Measurements from ENCODE around the gene OXLD1.

The OXLD1 gene

DNA sequence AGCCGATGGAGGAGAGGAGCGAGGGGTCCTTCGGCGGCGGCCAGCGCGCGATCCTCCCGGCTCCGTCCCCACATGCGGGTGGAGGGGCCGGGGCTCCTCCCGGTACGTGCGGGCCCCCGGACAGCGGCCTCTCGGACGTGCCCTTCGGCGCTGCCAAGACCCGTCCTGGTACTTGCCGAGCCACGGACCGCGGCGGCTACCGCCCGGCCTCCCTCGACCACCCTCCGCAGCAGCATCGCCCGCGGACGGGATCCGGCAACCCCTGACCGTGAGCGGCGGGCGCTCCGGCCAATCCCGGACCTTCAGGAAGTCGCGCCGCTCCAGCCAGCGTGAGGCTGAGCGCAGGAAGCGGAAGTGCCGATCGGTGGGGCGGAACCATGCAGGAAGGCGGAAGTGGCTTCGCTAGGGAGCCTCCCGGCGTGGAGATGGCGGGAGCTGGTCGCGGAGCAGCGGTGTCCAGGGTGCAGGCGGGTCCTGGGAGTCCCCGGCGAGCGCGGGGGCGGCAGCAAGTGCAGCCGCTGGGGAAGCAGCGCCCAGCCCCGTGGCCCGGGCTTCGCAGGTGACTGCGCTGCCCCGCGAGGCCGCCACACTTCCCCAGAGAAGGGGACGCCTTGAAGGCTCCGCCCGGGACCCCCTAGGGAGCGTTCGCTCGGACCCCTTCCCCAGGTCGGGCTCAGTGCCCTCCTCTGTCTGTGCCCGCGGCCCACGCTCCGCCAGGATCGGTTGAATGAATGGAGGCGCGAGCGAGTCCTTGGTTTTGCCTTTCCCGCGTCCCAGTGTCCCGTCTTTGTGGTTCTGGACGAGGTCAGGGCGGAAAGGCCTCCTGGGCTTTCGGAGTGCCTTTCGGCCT is at the start of gene OXLD1, which contains the start of gene CCDC137:
Gene OXLD1 (minus strand): TSS at position 264 of the 850 bp plus-strand sequence. CDS start 28 bp downstream, at position 236.
Gene CCDC137 (plus strand): TSS at position 396 of the 850 bp plus-strand sequence. CDS start 30 bp downstream, at position 426.
- peak; percentile 93 to 95 for DNase-seq

DNA sequence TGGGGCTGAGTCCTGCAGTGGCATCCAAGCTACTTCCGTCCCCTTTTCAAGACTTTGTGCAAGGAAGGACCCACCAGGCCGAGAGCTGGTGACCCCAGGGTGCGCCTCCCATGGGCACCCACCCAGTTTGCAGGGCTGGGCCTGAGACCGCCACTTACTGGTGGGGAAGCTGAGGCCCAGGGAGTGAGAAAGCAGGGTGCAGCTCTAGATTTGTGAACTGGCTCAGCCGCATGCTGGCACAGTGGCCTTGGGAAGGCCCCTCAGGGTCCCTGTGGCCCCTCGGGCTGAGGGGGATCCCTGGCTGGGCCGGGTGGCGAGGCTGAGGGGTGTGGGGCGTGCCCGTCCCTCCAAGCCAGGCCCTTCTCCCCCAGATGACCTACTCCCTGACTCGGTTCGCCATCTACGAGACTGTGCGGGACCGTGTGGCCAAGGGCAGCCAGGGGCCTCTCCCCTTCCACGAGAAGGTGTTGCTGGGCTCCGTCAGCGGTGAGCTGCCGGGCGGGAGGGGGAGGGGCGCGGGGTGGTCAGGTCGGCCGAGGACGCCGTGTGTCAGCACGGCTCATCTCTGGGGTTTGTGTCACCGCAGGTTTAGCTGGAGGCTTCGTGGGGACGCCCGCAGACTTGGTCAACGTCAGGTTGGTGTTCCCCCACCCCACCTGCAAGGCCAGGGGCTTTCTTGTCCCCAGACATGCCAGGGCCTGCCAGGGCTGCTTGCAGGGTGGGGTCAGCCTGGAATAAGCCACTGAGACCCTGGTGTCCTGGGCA is 48.9 kb upstream of the OXLD1 start:
- DNase-seq = no peak

DNA sequence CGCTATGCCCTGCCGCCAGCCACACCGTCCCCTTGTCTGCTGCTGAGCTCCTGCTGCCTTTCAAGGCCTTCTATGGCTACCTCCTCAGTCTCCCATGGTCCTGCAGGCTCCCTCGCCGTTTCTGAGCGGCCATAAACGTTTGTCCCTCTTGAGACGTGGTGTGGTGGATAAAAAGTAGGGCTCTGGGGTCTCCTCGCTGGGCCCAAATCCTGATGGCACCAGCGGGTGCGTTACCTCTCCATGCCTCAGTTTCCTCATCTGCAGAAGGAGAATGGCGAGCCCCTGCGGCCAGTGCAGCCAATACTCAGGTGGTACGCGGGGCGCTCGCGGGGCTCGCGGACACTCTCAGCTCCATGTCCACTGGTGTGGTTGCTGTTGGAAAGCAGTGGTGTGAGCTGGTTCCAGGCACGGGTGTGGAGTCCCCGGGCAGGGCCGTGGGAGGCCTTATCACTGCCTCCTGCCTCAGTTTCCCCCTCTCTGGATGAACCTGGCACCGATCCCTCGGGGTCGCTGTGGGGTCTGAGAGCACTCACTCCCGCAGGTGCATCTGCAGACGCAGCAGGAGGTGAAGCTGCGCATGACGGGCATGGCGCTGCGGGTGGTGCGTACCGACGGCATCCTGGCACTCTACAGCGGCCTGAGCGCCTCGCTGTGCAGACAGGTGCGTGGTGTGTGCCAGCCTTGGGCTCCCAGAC is 48.2 kb upstream of the OXLD1 start:
- DNase-seq = no peak

DNA sequence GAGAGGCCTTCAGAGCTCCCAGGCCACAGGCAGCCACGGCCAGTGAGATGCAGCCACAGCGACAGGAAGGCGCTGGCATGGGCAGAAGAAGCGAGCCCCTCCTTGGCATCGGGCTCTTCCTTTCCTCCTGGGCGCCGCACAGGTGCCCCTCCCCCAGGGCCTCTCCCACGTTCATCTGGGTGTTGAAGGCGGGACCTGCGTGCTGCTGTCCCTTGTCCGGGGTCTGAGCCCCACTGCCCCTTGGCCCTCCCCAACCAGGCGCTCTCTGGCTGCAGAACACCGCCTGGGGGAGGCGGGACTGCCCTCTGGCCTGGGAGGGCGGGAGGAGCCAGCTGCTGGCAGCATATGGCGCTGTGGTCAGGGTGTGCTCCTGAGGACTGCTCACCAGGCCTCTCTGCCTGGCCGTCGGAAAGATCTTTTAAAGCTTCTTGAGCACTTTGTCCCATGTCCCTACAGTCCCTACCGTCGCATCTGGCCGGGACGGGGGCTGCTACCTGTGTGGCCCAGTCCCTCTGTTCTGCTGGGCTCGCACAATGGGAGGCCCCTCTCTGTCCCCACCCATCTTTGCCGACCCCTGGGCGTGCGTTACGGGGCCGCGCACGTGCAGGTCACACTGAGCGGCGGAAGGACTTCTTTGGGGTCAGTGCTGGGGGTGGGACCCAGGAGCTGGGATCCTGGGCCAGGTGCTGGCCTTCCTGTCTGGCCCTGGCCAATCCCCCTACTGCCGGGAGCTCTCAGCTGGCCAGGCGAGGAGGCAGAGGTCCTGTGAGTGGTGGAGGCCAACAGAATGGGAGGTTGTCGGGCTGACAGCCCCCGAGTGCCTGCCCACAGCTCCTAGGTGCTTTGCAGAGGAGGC is 47.4 kb upstream of the OXLD1 start:
- DNase-seq = no peak

DNA sequence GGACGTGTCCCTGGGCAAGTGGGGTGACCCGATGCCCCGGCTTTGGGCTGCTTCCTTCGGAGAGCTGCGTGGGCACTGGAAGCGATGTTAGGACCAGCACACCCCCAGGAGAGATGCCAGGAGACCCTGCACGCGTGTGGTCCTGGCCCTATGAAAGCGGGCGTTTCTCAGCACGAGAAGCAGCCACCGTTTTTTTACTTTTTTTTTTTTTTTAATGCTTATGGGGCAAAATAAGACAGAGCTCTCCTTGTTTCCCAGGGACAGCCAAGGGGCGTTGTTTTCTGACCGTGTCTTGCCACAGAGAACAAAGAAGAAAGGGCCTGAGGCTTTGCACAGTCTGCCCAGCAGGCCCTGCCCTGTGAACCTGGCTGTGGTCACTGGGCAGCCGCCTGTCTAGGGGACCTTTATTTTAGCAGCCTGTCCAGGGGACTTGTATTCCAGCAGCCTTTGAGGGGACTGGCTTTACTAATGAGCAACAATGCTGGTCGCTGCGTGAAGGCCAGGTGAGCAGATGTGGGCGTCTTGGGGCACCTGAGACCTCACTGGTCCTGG is 46.7 kb upstream of the OXLD1 start:
- DNase-seq = no peak

DNA sequence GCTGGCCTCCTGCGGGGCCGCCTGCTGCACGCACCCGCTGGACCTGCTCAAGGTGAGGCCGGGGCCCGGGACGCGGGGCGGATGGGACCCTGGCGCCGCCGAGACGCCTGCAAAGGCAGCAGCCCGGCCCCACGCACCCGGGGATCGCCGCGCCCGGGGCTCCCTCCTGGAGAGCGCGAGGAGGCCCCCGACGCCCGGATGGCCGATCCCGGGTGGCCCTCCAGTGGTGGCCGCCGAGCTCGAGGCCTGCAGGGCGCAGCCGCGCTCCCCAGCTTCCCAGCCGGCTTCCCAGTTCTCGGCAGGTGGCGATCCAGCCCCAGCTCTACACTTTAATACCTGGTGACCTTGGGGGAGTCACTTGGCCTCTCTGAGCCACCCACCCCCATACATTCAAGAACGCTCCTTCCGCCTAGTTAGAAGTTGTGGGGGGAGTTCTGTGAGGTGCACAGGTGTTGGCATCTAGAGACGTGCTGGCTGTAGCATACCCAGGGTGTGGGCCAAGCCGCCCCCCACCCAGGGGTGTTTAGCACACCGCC is 46.1 kb upstream of the OXLD1 start:
- DNase-seq = no peak

DNA sequence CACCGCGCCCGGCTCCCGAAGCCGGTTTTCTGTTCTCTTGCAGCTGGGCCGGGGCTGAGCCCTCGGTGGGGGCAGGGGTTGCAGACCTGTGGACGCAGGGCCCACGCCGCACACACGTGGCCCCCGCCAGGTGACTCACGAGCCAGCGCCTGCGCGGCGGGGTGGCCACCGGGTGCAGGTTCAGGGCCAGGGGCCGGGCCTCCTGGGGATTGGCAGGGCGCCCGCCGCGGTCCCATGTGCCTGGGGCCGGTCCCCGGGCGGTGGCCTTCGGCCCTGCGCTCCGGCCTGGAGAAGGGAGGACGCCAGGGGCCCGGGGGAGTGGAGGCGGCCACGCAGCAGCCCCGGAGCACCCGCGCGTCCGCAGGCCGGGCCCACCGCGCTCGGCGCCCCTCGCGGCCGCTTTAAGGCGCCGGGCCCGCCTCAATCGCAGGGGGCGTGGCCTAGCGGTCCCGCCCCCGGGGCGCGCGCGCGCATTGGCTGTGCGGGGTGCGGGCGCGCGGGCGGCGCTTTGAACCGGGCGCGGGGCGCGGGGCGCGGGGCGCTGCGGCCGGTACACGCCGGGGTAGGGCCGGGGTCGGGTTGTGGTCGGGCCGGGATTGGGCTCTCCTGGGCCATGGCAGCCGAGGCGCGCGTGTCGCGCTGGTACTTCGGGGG is 45.5 kb upstream of the OXLD1 start, which contains the start of gene SLC25A10:
Gene SLC25A10 (plus strand): TSS at position 471 of the 654 bp plus-strand sequence. CDS start 143 bp downstream, at position 614.
- peak; percentile 84 to 88 for DNase-seq

DNA sequence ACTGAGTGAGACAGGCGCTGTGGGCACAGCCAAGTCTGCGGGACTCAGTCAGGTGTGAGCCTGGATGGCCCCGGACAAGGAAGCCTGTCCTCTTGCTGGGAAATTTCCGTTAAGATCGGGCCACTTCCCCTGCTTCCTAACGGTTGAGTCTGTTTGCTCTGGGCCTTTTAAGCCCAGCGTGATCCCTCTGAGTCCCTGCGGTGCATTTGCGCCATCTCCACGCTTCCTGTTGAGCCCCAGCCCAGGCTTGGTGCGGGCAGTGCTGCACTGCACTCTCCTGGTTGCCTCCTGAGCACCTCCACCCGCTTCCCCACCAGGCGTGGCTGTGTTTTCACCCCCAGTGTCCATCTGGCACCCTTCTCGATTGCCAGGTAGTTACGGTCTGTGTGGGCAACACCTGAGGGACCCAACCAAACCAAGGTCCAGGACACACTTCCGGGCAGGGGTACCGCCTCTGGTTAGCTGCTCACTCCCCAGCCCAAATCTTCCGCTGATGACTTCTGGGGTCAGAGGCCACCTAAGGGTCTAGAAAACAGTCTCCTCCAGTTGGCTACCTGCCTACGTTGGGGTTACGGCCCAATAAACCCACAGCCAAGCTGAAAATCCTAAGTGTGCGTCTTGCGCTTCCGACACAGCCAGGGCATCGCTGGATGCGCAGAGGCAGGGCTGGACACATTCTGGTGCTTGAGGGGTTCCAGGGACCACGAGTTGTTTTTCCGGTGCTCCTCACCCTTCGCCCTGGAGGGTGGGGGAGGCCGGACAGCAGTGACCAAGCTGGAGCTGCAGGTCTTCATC is 44.3 kb upstream of the OXLD1 start:
- DNase-seq = peak in 1 of 2 donors; percentile 41

DNA sequence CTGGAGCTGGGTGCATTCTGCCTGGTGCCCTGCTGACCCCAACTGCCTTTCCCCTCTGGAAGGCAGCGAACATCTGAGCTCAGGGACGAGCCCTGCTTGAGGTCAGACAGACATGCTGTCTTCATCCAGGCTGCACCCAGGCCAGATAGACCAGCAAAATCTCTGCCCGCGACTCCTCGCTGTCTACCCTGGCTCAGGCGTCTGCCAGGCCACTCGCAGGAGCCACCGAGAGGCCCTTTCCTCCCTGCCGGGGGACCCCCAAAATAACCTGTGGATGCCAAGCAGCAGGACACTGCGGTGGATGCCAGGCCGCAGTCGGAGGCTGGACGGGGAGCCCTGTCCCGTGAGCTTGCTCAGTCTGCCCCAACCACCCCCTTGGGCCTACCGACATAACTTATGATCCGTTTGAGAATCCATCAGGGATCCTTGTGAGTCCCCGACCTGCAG is 42.4 kb upstream of the OXLD1 start:
- DNase-seq = no peak

DNA sequence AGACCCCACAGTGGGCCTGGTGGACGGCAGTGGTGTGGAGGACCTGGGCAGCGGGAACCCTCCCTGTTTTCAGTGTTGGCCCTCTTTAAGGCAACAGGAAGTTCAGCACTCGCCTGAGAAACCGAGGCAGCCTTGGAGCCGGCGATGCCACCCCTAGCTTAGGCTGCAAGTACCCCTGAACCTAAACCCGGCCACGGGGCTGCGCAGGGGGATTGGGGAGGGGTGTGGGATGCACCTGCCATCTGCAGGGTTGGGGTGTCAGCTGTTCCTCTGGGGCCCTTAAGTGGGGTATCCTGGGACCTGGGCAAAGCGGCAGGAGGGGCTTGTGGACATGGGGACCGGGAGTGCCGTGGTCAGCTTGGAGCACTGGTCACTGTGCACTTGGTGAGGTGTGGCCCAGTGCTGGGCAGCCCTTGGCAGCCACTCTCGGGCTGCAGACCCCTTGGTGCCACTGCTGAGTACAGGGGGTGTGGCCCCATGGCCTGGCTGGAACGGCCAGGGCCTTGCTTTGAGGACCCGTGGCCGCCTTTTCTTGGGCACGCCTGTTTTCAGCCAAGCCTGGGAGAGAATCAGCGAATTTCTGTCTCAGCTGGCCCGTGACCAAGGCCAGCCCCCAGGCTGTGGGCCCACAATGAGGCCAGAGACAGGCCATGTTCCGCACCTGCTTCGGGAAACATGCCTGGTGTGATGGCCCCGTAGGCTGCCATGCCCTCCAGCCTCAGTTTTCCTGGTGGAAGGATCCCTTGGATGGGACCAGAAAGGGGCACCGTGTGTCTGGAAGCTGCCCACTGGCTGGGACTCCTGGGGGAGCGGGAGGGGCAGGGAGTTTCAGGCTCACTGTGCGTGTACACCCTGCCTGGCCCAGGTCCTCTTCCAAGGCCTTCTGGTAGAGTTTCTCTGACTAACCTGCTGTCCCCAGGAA is 41.6 kb upstream of the OXLD1 start:
- no peak for DNase-seq

DNA sequence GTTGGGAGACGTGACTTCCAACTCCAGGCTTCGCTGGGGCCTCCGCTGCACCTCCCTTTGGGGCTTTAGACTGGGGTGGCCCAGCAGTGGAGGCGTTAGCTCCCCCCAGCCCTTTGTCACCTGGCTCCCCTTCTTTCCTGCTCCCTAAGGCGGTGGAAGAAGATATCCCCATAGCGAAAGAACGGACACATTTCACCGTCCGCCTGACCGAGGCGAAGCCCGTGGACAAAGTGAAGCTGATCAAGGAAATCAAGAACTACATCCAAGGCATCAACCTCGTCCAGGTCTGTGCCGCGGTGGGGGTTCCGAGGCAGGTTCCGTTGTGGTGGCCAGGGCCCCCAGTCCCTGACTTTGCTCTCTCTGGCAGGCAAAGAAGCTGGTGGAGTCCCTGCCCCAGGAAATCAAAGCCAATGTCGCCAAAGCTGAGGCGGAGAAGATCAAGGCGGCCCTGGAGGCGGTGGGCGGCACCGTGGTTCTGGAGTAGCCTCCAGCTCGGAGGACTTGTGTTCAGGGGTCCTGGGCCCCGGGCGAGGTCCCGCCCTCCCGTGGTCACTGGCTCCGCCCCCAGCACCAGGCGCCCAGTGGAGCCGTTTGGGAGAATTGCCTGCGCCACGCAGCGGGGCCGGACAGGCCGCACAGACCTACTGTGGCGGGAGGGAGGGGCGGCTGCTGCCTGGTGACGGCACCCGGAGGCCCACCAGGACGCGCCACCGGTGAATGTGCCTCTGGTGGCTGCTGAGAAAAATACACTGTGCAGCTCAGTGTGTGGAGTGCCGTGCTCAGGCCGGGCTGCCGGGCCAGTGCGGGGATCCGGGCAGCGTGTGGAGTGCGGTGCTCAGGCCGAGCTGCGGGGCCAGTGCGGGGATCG is 40.6 kb upstream of the OXLD1 start:
- DNase-seq = no peak

DNA sequence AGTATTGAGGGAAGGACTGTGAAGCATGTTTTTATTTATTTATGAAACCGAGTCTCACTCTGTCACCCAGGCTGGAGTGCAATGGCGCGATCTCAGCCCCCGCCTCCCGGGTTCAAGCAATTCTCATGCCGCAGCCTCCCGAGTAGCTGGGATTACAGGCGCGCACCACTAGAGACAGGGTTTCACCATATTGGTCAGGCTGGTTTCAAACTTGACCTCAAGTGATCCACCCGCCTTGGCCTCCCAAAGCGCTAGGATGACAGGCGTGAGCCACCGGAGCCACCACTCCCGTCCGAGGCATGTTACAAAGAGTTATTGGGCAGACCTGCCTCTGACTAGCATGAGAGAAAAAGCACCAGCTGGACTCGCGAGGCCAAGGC is 39.8 kb upstream of the OXLD1 start:
- no peak for DNase-seq

DNA sequence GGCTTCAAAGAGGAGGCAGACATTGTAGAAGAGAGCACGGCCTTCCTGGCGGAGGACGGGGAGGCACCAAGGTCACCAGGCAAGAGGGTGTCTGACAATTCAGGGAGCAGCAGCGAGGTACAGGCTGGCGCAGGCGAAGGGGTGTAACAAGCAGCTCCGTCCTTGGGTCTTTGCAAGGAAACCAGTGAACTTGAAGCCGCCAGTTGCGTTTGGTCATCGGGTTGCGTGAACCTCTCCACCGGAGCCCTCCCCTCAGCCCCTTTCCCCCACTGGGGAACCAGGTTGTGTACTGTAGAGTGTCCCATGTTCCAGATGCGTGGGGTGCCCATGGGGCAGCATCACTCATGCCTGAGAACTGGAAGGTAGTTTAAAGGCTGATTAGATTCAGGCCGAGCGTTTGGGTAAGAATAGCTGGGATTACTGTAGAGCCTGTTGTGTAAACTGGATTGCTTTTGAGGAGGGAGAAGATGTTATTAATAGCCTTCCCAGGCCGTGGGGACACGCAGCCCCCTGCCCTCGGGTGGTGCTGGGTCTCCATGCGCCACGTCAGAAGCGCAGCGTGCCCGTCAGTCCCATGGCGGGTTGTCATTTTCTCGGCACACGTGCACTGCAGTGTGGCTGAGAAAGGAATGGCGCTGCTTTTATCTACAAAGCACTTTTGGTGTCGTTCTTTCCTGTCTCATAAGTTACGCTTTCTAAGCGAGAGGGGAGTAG is 39.3 kb upstream of the OXLD1 start:
- DNase-seq = no peak

DNA sequence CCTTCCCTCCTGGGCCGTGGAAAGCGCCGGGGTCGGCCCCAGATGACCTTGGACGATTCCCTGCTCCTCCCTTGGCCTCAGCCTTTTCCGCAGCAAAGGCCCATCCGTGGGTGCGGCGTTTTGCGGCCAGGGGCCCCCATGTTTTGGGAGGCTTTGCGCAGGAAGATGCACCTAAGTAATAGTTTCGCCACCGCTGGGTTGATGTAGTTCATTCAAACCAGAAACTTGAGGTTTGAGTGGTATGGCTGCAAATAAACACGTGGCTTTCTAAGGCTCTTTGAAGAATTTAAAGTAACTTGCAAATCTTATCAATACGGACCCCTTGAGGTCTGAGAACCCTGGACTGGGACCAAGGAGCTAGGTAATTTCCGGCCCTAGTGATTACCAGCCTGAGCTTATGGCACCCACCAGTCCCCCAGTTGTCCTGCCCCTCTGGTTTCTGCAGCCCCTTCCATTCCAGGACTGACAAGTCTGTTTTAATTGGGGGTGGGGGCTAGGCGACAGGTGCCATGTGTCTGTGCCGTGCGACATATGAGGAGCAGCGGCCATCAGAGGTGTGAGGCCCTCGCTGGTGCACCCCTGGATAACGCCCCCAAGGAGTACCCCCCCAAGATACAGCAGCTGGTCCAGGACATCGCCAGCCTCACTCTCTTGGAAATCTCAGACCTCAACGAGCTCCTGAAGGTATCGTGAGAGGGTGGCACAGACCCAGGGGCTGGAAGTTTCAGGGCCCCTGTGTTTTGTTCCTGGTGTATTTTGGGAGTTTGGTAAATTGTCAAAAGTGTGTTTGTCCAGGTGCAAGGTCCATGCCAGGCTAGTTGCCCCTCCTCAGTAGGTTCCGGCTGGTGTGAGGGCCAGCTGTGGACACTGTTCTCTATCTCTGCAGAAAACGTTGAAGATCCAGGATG is 37.6 kb upstream of the OXLD1 start:
- DNase-seq = peak in 1 of 2 donors; percentile 35

DNA sequence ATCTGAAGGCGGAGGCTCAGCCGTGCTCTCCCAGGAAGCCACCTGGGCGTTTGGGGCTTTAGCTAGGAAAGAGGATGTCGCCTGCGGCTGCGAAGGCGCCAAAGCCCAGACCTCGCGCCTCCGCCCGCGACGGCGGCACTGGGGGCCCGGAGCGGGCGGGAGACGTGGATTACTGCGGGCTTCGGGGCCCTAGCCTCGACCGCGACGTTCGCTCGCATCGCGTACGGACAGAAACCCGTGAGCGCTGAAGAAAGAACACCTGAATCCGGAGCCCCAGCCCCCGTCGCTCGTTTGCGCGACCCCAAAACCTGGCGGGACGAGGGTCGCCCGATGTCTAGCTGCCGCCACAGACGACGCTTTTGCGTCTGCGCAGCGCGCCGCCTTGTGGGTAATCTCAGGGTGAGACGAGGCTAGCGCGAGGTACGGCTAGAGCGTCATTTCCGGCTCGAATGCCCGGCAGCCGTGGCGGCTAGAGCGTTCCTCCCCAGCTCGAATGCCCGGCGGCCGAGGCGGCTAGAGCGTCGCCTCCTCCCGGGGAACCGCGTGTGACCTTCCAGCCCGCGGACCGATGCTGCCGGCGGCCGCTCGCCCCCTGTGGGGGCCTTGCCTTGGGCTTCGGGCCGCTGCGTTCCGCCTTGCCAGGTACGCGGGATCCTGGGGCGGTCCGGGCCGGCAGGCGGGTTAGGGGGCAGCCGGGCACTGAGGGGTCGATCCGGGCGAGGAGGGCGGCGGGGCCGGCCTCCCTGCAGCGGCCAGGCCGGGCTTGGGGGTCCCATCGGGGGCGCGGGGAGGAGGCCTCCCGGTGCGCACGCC is 36.7 kb upstream of the OXLD1 start, which contains the start of gene MRPL12:
Gene MRPL12 (plus strand): TSS at position 434 of the 813 bp plus-strand sequence. CDS start 135 bp downstream, at position 569.
- peak; percentile 91 to 92 for DNase-seq
